ENCODE measurements around the gene MXD4. TPM values are rescaled to one million over a fixed set of nuclear protein-coding genes. Genes with fewer than 3 reads are reported as not detected.
"Not testable (repeated sequence)": the region's sequence is repeated elsewhere in the genome, so short reads cannot be mapped to it uniquely, and the experiment has no call there.

Gene MXD4
- total RNA-seq, 1 donor: 36.1 TPM

DNA sequence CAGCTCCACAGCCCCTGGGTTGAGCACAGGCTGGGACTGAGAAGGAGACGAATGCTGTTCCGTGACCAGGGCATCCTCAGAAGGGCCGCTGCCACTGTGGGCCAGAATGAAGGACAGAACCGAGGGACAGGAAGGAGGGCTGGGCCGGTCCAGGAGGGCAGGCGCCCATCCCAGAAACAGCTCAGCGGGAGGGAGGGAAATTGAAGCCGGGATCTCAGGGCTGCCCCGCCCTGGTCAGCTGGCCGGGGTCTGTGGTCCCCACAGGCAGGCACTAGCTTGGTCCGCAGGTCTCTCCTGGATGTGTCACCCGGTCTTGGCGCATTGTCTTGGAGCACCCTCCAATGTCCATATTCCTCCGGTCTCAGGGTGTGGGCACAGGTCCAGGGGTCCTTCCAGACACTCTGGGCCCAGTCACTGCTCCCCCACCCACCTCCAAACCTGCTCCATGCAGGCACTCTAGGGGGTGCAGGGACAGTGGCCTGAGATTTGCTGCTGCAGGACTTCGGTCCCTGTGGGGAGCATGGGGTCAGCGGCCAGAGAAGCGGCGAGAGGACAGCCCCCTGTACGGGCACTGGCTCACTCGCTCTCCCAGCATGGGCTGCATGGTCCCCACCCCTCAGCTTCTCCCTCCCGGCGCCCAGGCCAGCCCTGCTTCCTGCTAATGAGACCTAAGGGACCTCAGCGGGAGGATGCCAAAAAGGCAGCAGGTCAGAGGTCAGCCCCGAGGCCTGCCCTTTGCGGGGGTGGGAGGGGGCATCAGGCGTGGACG, 23.9 kb upstream of the MXD4 start:
- H3K4me3 ChIP-seq (ENCODE audit: low read length): no peak overlapping the region
- H3K27me3 ChIP-seq (ENCODE audit: insufficient read depth, low read length): no peaks in the 10 kb centered on the region
- H3K4me1 ChIP-seq (ENCODE audit: insufficient read depth, low read length): peaks cover 37% of the 10 kb centered on the region
- no peaks in the 10 kb centered on the region for H3K9me3 ChIP-seq (ENCODE audit: low read depth, low read length)

DNA sequence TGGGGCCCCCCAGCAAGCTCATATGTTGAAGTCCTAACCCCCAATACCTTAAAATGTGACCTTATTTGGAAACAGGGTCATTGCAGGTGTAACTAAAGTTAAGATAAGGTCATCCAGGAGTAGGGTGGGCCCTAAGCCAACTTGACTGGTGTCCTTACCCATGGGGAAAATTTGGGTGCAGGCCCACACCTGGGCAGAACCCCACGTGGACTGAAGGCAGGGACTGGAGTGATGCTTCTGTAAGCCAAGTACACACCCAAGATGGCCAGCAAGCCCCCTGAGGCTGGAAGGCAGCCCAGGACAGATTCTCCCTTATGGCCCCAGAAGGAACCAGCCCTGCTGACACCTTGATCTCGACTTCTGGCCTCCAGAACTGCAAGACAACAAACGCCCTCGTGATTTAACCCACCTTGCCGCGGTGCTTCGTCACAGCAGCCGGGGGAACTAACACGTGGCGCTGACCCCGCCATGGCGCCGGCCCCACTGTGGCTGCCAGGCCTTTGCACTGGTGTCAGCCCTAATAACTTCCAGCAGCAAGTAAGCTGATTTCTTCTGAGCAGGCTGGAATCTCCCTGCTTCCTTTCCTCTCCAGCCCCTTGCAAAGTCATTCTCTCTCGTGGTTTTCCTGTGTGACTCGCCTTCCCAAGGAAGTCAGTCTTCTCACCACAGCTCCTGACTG, 23.2 kb upstream of the MXD4 start:
- Histone ChIP-seq H3K4me1 (ENCODE audit: insufficient read depth, low read length) (peaks cover 32% of the 10 kb centered on the region), H3K4me3 (ENCODE audit: low read length) (no peak overlapping the region), H3K9me3 (ENCODE audit: low read depth, low read length) (no peaks in the 10 kb centered on the region), H3K27me3 (ENCODE audit: insufficient read depth, low read length) (no peaks in the 10 kb centered on the region)

DNA sequence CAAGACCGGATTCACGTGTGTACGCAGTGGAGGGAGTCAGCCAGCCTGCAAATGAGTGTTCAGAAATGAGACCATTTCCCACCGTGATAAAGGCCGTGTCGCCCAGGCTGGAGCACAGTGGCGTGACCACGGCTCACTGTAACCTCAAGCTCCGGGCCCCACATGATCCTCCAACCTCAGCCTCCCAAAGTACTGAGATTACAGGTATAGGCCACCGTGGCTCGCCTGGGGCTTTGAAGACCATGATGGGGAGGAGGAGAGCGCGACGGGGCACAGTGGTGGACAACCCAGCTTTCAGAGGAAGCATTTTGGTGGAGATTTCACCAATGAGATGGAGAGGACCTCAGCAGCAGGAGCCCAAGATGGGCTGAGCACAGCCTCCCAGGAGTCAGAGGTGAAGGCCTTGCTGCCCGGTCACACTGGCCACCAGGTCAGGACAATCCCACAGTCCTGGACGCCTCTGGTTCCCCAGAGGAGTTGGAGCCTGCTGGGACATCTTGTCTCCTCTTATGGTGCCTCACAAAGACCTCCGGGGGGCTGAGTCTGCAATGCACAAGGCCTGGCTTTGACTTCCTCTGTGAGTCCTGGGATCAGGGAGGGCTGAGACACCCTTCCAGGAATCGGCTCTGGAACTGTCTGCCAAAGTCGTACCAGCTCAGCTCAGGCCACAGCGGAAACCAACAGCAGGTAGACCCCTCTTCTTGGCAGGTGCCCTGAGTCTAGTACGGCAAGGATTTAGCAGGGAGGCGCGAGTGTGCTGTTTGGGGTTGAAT, 22.4 kb upstream of the MXD4 start:
- H3K4me1 ChIP-seq (ENCODE audit: insufficient read depth, low read length): peaks cover 25% of the 10 kb centered on the region

DNA sequence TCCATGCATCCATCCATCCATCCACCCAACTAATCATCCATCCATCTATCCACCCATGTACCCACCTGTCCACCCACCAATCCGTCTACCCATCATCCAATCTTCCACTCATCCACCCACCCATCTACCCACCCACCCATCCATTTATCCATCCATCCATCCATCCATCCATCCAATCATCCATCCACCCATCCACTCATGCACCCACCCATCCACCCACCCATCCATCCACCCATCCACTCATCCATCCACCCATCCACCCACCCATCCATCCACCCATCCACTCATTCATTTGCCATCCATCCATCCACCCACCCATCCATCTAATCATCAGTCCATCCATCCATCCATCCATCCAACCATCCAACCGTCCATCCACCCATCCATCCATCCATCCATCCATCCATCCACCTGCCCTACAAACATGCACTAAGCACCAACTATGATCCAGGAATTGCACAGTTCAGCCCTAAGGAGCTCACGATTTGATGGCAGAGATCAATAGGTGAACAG, 21.3 kb upstream of the MXD4 start:
- Histone ChIP-seq H3K27me3 (ENCODE audit: insufficient read depth, low read length) (no peaks in the 10 kb centered on the region), H3K4me1 (ENCODE audit: insufficient read depth, low read length) (peaks cover 22% of the 10 kb centered on the region), H3K9me3 (ENCODE audit: low read depth, low read length) (no peaks in the 10 kb centered on the region), H3K4me3 (ENCODE audit: low read length) (no peak overlapping the region)

More for the DNA sequence above, 22.4 kb upstream of the MXD4 start:
- H3K27me3 ChIP-seq (ENCODE audit: insufficient read depth, low read length): no peaks in the 10 kb centered on the region
- no peak overlapping the region for H3K4me3 ChIP-seq (ENCODE audit: low read length)
- H3K9me3 ChIP-seq (ENCODE audit: low read depth, low read length): no peaks in the 10 kb centered on the region

DNA sequence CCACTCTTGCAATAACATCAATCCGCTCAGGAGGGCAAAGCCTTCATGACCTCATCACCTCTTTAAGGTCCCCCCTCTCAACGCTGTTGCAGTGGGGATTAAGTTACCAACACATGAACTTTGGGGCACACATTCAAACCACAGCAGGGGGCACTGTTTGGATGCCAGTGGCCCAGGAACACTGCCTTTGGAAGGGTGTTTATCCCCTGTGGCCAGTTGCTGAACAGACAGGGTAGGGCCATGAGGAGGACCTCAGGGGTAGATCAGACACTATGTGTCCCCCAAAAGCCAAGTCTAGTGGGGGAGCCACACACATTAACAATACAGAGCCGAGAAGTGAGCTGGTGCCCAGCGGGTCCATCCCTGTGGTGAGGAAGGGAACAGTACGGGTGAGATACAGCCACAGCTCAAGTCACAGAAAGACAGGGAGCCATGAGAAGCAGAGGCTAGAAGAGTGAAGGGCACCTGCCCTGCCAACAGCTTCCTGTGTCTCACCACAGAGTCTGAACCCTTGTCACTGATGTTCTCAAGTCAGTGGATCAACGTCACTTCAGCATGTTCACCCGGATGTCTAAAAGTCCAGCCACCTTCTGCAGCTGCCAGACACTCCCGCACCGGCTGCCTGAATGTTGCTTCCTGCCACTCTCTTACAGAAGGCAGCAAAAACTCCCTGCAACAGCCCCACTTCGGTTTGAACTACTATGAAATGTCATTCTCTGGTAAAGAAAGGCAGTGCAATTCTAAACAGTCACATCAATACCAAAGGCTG, 19.9 kb upstream of the MXD4 start:
- no peaks in the 10 kb centered on the region for H3K9me3 ChIP-seq (ENCODE audit: low read depth, low read length)
- peaks cover 22% of the 10 kb centered on the region for H3K4me1 ChIP-seq (ENCODE audit: insufficient read depth, low read length)

DNA sequence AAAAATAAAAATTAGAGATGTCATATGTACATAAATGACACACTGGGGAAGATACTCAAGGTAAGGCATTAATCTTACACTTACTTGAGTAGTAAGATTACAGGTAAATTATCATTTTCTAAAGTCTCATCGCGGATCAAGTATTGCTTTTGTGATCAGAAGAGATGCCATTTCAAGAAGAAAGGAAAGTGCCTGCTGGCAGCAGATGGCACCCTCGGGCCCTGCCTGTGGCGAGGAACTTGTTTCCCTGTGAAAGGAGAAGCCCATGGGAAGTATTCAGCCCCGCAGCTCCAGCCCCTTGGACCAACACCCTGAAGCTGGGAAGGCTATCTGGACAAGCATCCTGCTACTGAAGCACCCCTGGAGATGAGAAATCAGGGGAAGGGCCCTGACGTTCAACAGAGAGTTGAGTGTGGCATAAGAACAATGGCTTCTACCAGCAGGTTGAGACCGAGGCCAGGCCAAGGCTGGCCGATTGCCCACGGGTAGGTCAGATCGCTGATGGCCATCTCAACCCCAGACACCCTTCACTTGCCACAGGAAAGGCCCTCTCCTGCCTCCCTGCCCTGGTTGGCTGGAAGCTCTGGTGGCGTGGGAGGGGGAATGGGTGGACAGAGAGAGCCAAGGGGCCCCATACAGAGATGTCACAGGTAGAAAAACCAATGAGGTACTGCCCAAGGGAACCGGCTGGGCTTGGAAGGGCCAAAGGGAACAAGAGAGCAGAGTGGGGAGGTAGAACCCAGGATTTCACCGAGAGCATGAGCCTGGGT, 18.8 kb upstream of the MXD4 start:
- Histone ChIP-seq H3K4me1 (ENCODE audit: insufficient read depth, low read length) (peaks cover 22% of the 10 kb centered on the region), H3K9me3 (ENCODE audit: low read depth, low read length) (no peaks in the 10 kb centered on the region), H3K4me3 (ENCODE audit: low read length) (no peak overlapping the region), H3K27me3 (ENCODE audit: insufficient read depth, low read length) (no peaks in the 10 kb centered on the region)

More for the DNA sequence above, 19.9 kb upstream of the MXD4 start:
- no peaks in the 10 kb centered on the region for H3K27me3 ChIP-seq (ENCODE audit: insufficient read depth, low read length)
- H3K4me3 ChIP-seq (ENCODE audit: low read length): no peak overlapping the region

DNA sequence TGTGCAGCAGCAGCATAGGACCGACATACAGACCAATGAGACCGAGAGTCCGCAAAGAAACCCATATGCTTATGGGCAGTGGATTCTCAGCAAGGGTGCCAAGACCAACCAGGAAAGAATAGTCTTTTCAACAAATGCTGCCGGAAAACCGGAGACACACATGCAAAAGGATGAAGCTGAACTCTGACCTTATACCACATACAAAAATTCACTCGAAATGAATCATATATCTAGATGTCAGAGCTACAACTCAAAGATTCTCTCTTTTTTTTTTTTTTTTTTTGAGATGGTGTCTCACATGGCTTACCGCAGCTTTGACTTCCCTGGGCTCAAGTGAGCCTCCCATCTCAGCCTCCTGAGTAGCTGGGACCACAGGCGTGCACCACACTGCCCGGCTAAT, 16.0 kb upstream of the MXD4 start:
- H3K4me1 ChIP-seq (ENCODE audit: insufficient read depth, low read length): peaks cover 22% of the 10 kb centered on the region
- no peaks in the 10 kb centered on the region for H3K27me3 ChIP-seq (ENCODE audit: insufficient read depth, low read length)
- H3K4me3 ChIP-seq (ENCODE audit: low read length): no peak overlapping the region
- no peaks in the 10 kb centered on the region for H3K9me3 ChIP-seq (ENCODE audit: low read depth, low read length)

DNA sequence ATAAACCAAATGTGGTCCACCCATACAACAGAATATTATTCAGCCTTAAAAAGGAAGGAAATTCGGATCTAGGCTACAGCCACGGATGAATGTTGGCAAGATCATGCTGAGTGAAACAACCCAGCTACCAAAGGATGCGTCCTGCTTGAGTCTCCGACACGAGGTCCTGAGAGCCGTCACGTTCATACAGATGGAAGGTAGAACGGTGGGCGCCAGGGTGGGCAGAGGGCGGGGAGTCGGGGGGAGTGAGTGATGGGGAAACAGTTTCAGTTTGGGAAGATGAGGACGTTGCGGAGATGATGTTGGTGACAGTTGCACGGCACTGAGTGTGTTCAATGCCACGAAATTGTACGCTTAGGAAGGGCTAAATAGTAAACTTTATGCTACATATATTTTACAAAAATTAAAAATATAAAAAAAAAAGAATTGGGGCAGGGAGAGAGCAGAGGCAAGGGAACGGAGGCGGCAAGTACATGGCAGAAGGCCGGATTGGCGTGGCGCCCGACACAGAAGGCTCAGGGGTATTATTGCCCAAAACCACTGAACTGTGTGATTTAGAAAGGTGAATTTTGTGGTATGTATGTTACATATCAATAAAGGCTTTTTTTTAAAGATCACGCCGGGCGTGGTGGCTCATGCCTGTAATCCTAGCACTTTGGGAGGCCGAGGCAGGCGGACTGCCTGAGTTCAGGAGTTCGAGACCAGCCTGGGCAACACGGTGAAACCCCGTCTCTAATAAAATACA, 14.8 kb upstream of the MXD4 start:
- Histone ChIP-seq H3K27me3 (ENCODE audit: insufficient read depth, low read length) (no peaks in the 10 kb centered on the region), H3K9me3 (ENCODE audit: low read depth, low read length) (no peaks in the 10 kb centered on the region), H3K4me1 (ENCODE audit: insufficient read depth, low read length) (peaks cover 12% of the 10 kb centered on the region), H3K4me3 (ENCODE audit: low read length) (no peak overlapping the region)

DNA sequence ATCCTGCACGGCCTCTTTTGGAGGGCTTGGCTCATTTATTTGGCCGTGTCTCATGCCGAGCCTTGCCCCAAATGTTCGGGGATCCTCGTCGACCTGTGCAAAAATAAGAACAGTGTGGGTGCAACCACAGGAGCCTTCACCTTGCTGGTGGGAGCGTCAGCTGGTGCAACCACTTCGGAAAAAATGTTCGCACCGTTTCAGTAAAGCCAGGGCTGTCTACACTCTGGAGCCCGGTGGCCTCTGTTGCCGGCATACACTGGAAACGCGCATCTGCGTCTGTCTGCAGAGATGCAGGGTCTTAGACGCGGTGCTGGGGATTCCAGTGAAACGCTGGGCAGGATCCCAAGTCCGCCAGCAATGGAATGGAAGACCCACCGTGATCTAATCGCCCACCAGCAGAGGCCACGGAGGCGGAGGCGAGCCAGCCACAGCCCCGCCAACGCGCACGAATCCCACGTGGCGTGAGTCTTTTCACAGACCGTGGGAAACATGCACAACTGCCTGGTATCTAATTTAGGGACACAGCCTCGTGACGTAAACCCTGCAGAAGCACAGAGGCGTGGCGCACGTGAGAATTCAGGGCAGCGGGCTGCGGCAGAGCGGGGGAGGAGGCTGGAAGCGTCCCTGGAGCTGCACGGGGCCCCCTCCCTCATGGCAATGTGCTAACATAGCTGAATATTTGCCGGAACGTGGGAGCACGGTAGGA, 13.8 kb upstream of the MXD4 start:
- H3K4me3 ChIP-seq (ENCODE audit: low read length): no peak overlapping the region
- H3K27me3 ChIP-seq (ENCODE audit: insufficient read depth, low read length): no peaks in the 10 kb centered on the region
- H3K9me3 ChIP-seq (ENCODE audit: low read depth, low read length): no peaks in the 10 kb centered on the region
- H3K4me1 ChIP-seq (ENCODE audit: insufficient read depth, low read length): peaks cover 2% of the 10 kb centered on the region

DNA sequence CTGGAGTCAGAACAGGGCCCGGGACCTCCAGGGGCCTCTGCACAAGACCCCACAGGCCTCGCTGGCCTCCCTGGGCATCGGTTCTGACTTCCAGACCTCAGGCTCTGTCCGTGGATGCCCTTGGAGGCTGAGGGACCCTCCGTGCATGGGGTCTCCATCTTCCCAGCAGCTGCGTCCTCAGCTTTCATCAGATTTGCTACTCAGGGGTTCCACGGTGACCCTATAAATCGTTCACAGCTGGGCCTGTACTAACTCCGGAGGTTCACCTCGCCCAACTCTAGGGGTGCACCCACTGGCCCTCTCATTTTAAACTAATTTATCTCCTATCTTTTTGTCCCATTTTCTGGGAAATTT, 13.1 kb upstream of the MXD4 start:
- not testable (repeated sequence) for H3K9me3 ChIP-seq (ENCODE audit: low read depth, low read length); H3K4me1 ChIP-seq (ENCODE audit: insufficient read depth, low read length); H3K4me3 ChIP-seq (ENCODE audit: low read length); H3K27me3 ChIP-seq (ENCODE audit: insufficient read depth, low read length)

DNA sequence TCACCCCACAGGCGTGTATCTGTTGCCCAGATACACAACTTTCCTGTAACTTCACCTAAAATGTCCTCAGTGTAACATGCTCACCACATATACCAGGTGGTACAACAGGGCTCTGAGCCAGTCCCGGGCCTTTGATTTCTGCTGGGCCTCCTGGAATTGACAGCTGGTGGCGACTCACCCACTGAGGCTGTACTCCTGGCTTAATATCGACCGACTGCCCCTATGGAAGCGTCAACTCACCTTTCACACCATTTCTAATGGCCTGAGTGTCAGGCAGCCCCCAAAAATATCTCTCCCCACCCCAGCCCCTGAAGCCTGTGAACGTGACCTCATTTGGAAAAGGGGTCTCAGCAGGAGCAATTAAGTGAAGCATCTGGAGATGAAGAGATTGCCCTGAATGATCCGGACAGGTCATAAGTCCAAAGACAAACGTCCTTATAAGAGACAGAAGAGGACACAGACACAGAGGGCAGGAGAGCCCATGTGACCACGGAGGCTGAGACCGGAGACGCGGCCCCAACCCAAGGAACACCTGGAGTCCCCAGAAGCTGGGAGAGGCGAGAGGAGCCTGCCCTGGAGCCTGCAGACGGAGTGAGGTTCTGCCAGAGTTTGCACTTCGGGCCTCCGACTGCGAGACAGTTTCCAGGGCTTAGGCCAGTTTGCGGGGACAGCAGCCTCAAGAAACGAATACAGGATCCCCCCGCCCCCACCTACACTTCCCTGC, 12.6 kb upstream of the MXD4 start:
- no peak overlapping the region for H3K4me3 ChIP-seq (ENCODE audit: low read length)
- H3K9me3 ChIP-seq (ENCODE audit: low read depth, low read length): no peaks in the 10 kb centered on the region
- H3K4me1 ChIP-seq (ENCODE audit: insufficient read depth, low read length): no peaks in the 10 kb centered on the region
- no peaks in the 10 kb centered on the region for H3K27me3 ChIP-seq (ENCODE audit: insufficient read depth, low read length)

DNA sequence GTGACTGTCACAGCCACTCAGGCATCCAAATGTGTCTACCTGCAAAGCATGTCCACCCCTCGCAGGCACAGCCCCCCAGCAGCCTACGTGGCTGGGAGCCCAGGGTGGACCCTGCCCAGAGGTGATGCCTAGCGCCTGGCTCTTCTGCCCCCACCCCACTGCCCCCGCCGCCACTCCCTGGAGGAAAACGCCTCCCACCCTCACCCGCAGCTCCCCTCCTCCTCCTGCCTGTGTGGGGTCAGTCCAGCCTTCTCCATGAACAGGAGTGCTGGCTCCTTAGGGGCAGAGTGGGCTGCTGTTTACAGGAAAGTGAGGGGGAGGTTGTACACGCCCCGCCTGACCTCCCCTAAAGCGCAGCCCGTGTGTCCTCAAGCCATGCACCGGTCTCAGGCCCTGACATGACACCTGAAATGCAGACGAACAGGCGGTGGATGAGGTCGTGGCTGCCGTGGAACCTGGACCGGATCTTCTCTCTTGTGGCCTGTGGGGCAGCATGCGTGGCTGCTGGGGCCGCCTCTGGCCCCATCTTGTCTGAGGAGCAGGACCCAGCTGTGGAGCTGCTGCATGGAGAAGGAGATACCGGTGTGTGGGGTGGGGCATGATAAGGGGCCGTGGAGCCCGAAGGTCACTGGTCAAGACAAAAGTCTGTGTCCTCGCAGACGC, 11.9 kb upstream of the MXD4 start:
- Histone ChIP-seq H3K4me1 (ENCODE audit: insufficient read depth, low read length) (no peaks in the 10 kb centered on the region), H3K9me3 (ENCODE audit: low read depth, low read length) (no peaks in the 10 kb centered on the region), H3K27me3 (ENCODE audit: insufficient read depth, low read length) (no peaks in the 10 kb centered on the region), H3K4me3 (ENCODE audit: low read length) (no peak overlapping the region)
